Measurements from ENCODE around the gene STIP1. TPM values are rescaled to one million over a fixed set of nuclear protein-coding genes. Genes with fewer than 3 reads are reported as not detected.

The STIP1 gene
- total and polyA plus RNA-seq, 5 donors: 93.0 to 170 (median 99.7) TPM

DNA sequence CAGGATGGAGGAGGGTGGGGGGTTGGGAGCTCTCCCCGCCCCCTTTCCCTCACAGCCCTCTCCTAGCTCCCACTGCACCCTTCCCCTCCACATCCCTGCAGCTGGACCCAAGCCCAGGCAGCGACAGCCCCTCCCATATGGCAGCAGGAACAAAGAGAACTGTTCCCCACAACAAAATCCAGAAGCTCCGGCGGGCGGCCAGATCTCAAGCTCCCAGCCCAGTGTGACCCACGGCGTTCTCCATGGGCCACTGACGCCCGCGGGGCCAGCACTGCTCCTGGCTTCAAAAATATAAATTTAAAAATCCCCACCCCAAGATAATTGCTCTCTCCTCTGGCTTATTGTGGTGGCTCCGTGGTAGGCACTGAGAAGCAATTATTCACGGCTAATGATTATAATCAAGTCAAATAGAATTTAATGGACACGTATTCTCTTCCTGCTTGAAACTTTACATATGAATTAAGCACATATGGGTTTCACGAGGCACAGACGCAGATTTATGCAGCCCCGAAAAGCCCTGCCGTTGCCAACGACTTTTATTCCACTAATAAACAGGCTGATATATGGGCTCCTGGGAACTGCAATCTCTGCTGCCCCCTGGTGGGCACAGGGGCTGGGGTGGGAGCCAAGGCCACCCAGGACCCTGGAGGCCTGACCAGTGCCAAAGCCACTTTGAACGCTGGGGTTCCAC lies 37.6 kb upstream of the STIP1 start:
- ATAC-seq: peak; percentile 73 to 79
- no peak overlapping the region for H3K27ac ChIP-seq (ENCODE audit: low read length)
- no peaks in the 10 kb centered on the region for H3K27me3 ChIP-seq (ENCODE audit: control insufficient read depth, insufficient read depth)
- intact Hi-C loops (cut with DNase I): loop anchor here in 3 of 4 donors (1.0 to 5.0 kb wide), 3 partner anchors 148 to 311 kb away; partner anchors contain the start of gene MARK2 (in 1 of the 3)
- no peaks in the 10 kb centered on the region for H3K9me3 ChIP-seq (ENCODE audit: control insufficient read depth, low read length)
- 5% methylated on average over 19 of the region's 19 CpGs for WGBS
- peak overlapping the region; percentile 12 for H3K4me3 ChIP-seq (ENCODE audit: low read length)
- H3K4me1 ChIP-seq (ENCODE audit: control insufficient read depth, insufficient read depth, low read length): no peaks in the 10 kb centered on the region
- peak; percentile 81 to 95 (median 95) for DNase-seq

DNA sequence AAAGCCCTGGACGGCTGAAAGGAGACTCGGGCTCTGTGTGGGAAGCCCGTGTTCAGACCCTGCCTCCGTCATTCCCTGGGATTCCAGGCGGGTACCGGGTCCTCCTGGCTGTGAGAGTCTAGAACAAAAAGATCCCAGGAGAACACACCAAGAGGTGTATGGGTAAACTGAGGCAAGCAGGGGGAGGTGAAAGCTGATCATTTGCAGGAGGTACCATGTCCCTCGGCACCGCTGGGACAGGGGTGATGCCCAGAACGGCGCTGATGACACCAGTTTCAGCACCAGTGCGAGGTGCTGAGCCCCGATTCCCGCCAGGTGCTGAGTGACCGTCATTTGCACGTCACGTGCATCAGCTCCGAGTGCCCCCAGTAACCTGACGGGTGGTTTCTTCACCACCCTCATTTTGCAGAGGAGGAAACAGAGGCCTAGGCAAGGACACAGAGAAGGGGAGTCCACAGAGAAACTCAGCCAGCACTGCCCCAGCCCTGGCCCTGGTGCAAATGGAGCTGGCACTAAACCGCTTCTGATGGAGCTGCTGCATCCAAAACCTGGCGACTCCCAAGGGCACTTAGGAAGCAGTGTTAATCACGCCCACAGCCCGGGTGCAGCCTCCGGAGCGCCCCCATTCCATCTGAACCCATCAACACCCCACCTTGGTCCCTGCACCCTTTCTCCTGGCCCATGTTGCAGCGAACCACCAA lies 36.9 kb upstream of the STIP1 start:
- H3K4me1 ChIP-seq (ENCODE audit: control insufficient read depth, insufficient read depth, low read length): no peaks in the 10 kb centered on the region
- no peak overlapping the region for H3K27ac ChIP-seq (ENCODE audit: low read length)
- H3K27me3 ChIP-seq (ENCODE audit: control insufficient read depth, insufficient read depth): no peaks in the 10 kb centered on the region
- no peak overlapping the region for H3K4me3 ChIP-seq (ENCODE audit: low read length)
- WGBS: 75% methylated on average over 25 of the region's 25 CpGs
- peak in 1 of 3 donors; percentile 67 for DNase-seq
- intact Hi-C loops (cut with DNase I): loop anchor here in 3 of 4 donors (1.0 to 5.0 kb wide), 3 partner anchors 148 to 312 kb away; partner anchors contain the start of gene MARK2 (in 1 of the 3)
- no peaks in the 10 kb centered on the region for H3K9me3 ChIP-seq (ENCODE audit: control insufficient read depth, low read length)
- no peak for ATAC-seq

DNA sequence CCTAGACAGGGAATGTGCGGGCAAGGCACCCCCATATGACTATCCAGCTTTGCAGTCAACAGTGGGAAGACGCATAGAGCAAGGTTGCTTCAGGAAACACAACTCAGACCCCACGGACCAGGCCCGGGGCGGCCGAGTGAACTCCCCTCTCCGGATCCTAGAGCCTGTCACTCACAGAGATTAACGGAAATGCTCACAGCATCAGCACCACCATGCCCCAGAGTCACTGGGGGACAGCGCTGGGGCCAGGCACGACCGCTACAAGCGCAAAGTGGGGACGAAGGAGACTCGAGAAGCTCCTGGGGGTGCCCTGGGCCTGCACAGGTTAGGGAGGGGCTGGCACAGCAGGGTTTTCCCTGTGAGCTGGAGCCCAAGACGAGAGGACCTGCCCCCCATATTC lies 35.9 kb upstream of the STIP1 start:
- 95% methylated on average over 15 of the region's 15 CpGs for WGBS
- no peak overlapping the region for H3K27ac ChIP-seq (ENCODE audit: low read length)
- no peak for DNase-seq

GRCh38 chr11:64150481-64151239 lies 35.3 kb upstream of the STIP1 start:
- DNase-seq (peak; percentile 48 to 85 (median 72)), ATAC-seq (peak; percentile 6 to 10)
- Histone ChIP-seq H3K9me3 (ENCODE audit: control insufficient read depth, low read length) (no peaks in the 10 kb centered on the region), H3K27me3 (ENCODE audit: control insufficient read depth, insufficient read depth) (no peaks in the 10 kb centered on the region), H3K27ac (ENCODE audit: low read length) (no peak overlapping the region), H3K4me3 (ENCODE audit: low read length) (no peak overlapping the region), H3K4me1 (ENCODE audit: control insufficient read depth, insufficient read depth, low read length) (no peaks in the 10 kb centered on the region)
- 83% methylated on average over 24 of the region's 24 CpGs for WGBS
- intact Hi-C loops (cut with DNase I): loop anchor here in 3 of 4 donors (2.0 to 10.0 kb wide), 3 partner anchors 150 to 316 kb away; partner anchors contain the start of gene MARK2 (in 2 of the 3)

More for the DNA sequence above, 35.9 kb upstream of the STIP1 start:
- Histone ChIP-seq H3K9me3 (ENCODE audit: control insufficient read depth, low read length) (no peaks in the 10 kb centered on the region), H3K4me1 (ENCODE audit: control insufficient read depth, insufficient read depth, low read length) (no peaks in the 10 kb centered on the region), H3K4me3 (ENCODE audit: low read length) (no peak overlapping the region), H3K27me3 (ENCODE audit: control insufficient read depth, insufficient read depth) (no peaks in the 10 kb centered on the region)
- ATAC-seq: no peak
- intact Hi-C loops (cut with DNase I): loop anchor here in 3 of 4 donors (2.0 to 10.0 kb wide), 3 partner anchors 149 to 315 kb away; partner anchors contain the start of gene MARK2 (in 2 of the 3)

DNA sequence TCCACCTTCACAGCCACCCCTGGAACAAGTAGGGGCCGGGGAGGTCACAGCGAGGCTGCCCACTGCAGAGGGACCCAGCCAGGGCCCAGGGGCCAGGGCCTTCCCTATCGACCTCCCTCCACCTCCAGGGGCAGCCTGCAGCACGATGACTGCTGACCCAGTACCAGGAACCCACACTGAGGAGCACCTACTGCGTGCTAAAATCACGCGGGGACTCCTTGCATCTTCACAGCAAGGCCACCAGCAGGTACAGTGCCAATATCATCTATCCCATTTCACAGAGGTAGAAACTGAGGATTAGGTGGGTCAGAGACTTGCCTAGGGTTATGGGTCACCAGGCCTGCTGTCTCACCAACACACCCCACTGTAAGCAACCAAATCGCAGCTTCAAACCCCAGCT lies 34.6 kb upstream of the STIP1 start:
- Histone ChIP-seq H3K4me1 (ENCODE audit: control insufficient read depth, insufficient read depth, low read length) (no peaks in the 10 kb centered on the region), H3K27ac (ENCODE audit: low read length) (no peak overlapping the region), H3K4me3 (ENCODE audit: low read length) (no peak overlapping the region), H3K9me3 (ENCODE audit: control insufficient read depth, low read length) (no peaks in the 10 kb centered on the region), H3K27me3 (ENCODE audit: control insufficient read depth, insufficient read depth) (no peaks in the 10 kb centered on the region)
- DNase-seq (no peak), ATAC-seq (no peak)
- WGBS: 94% methylated on average over 8 of the region's 8 CpGs
- intact Hi-C loops (cut with DNase I): loop anchor here in 3 of 4 donors (2.0 to 10.0 kb wide), 3 partner anchors 151 to 317 kb away; partner anchors contain the start of gene MARK2 (in 2 of the 3)

GRCh38 chr11:64152841-64153691 lies 32.9 kb upstream of the STIP1 start:
- ATAC-seq (peak; percentile 54 to 80), DNase-seq (peak; percentile 66 to 89 (median 88))
- no peaks in the 10 kb centered on the region for H3K9me3 ChIP-seq (ENCODE audit: control insufficient read depth, low read length)
- H3K4me3 ChIP-seq (ENCODE audit: low read length): no peak overlapping the region
- WGBS: 19% methylated on average over 23 of the region's 23 CpGs
- H3K27me3 ChIP-seq (ENCODE audit: control insufficient read depth, insufficient read depth): no peaks in the 10 kb centered on the region
- H3K27ac ChIP-seq (ENCODE audit: low read length): no peak overlapping the region
- intact Hi-C loops (cut with DNase I): loop anchor here in 3 of 4 donors (2.0 to 10.0 kb wide), 3 partner anchors 154 to 318 kb away; partner anchors contain the start of gene MARK2 (in 2 of the 3)
- no peaks in the 10 kb centered on the region for H3K4me1 ChIP-seq (ENCODE audit: control insufficient read depth, insufficient read depth, low read length)

DNA sequence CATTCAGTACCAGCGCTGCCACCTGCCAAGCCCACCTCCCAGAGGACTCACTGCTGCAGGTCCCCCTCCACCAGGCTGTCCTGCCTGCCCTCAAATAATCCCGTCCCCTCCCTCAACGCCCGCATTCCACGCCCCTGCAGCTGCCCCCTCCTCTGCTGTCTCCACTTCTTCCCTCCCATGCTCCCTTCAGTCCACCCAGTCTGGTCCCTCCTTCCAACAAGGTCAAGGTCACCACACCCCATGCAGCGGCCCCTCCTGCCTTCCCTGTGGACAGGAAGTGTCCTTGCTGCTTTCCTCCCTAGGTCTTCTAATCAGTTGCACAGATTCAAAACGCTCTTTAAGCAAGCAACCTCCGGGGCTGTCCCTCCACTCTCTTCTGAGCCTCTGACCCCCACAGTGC lies 32.2 kb upstream of the STIP1 start:
- no peak for ATAC-seq
- H3K4me3 ChIP-seq (ENCODE audit: low read length): no peak overlapping the region
- H3K4me1 ChIP-seq (ENCODE audit: control insufficient read depth, insufficient read depth, low read length): no peaks in the 10 kb centered on the region
- H3K27ac ChIP-seq (ENCODE audit: low read length): no peak overlapping the region
- no peaks in the 10 kb centered on the region for H3K9me3 ChIP-seq (ENCODE audit: control insufficient read depth, low read length)
- no peaks in the 10 kb centered on the region for H3K27me3 ChIP-seq (ENCODE audit: control insufficient read depth, insufficient read depth)
- no peak for DNase-seq
- intact Hi-C loops (cut with DNase I): loop anchor here in 3 of 4 donors (2.0 to 10.0 kb wide), 3 partner anchors 155 to 319 kb away; partner anchors contain the start of gene MARK2 (in 2 of the 3)
- WGBS: 51% methylated on average over 8 of the region's 8 CpGs

DNA sequence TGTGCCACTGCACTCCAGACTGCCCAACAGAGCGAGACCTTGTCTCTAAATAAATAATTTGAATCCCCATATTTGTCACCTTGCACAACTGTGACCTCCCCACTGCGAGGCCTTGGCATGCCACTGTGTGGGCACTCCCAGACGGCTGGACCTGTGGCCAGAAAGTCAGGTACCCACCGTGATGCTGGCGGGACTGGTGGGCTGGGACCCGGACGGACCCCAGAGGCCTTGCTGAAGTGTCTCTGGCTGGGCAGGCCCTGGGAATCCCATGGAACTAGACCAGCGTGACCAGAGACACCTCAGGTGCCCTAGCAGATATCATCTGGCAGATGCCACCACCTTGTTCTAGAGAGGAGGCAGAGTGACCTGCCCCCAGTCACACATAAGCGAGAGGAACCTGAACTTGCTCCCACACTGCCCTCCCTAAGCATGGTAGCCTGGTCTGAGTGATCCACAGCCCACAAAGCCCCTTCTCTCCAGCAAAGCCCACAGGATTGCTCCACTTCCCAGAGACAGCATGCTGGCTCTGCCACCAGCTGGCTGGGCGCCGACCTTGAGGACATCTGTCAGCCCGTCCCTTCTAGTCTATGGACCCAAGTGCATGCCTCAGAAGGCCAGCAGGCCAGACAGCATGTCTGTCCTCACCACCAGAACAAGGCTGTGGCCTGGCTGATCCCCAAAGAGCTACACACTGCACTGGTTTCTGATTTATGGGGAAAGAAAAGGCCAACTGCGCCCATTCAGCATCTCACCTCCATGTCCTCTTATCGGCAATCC lies 29.5 kb upstream of the STIP1 start:
- no peaks in the 10 kb centered on the region for H3K4me1 ChIP-seq (ENCODE audit: control insufficient read depth, insufficient read depth, low read length)
- H3K27me3 ChIP-seq (ENCODE audit: control insufficient read depth, insufficient read depth): no peaks in the 10 kb centered on the region
- no peaks in the 10 kb centered on the region for H3K9me3 ChIP-seq (ENCODE audit: control insufficient read depth, low read length)
- H3K27ac ChIP-seq (ENCODE audit: low read length): no peak overlapping the region
- DNase-seq (peak in 1 of 3 donors; percentile 64), ATAC-seq (peak; percentile 3 to 44)
- WGBS: 84% methylated on average over 14 of the region's 14 CpGs
- no peak overlapping the region for H3K4me3 ChIP-seq (ENCODE audit: low read length)
- intact Hi-C loops (cut with DNase I): loop anchor here in 1 of 4 donors (10.0 kb wide), 1 partner anchor 322 kb away; the partner anchor contains the start of gene MARK2

DNA sequence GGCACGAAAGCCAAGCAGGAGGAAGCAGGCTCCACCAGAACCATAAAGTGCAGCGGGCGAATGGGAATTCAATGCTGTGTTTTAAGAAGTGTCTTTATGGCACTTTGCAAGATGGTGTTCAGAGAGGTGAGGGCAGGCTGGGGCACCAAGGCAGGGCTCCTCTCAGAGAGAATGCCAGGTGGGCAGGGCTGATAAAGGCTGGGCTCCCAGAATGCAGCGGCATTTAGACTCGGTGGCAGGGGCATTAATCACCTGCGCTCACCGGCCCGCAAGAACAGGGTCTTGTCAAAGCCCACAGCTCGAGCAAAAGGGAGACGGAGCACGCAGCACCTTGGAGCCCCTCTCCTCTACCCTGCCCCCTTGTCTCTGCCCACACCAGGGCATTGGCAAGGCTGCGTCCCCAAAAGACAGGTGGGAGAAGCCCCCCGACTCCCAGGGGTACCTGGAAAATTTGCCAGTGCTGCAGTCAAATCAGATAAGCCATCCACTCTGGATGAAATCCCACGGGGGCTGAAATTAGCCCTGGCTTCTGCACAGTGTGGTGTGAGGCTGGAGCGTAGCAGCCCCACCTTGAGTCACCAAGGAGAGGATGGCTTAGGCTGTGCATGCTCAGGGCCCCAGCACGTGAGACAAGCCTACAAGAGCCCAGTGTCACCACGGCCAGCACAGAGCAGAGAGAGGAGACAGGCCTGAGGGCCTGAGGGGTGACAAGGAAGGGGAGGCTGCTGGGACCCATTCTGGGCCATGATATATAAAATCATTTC lies 28.2 kb upstream of the STIP1 start:
- DNase-seq: peak in 1 of 3 donors; percentile 35

More for the DNA sequence above, 28.2 kb upstream of the STIP1 start:
- WGBS: 91% methylated on average over 17 of the region's 17 CpGs
- Histone ChIP-seq H3K27me3 (ENCODE audit: control insufficient read depth, insufficient read depth) (no peaks in the 10 kb centered on the region), H3K9me3 (ENCODE audit: control insufficient read depth, low read length) (no peaks in the 10 kb centered on the region), H3K27ac (ENCODE audit: low read length) (no peak overlapping the region), H3K4me3 (ENCODE audit: low read length) (no peak overlapping the region), H3K4me1 (ENCODE audit: control insufficient read depth, insufficient read depth, low read length) (no peaks in the 10 kb centered on the region)
- intact Hi-C loops (cut with DNase I): loop anchor here in 1 of 4 donors (10.0 kb wide), 1 partner anchor 323 kb away; the partner anchor contains the start of gene MARK2
- no peak for ATAC-seq

Measured in right cardiac atrium (tissue), 5 donors.